ENCODE data around the gene PPIF.

PPIF gene

GRCh38 chr10:79376078-79376628 lies 28.9 kb downstream of the PPIF start:
- no peak for DNase-seq

- DNase-seq = no peak
Observed at GRCh38 chr10:79376751-79377556, 29.7 kb downstream of the PPIF start.

DNA sequence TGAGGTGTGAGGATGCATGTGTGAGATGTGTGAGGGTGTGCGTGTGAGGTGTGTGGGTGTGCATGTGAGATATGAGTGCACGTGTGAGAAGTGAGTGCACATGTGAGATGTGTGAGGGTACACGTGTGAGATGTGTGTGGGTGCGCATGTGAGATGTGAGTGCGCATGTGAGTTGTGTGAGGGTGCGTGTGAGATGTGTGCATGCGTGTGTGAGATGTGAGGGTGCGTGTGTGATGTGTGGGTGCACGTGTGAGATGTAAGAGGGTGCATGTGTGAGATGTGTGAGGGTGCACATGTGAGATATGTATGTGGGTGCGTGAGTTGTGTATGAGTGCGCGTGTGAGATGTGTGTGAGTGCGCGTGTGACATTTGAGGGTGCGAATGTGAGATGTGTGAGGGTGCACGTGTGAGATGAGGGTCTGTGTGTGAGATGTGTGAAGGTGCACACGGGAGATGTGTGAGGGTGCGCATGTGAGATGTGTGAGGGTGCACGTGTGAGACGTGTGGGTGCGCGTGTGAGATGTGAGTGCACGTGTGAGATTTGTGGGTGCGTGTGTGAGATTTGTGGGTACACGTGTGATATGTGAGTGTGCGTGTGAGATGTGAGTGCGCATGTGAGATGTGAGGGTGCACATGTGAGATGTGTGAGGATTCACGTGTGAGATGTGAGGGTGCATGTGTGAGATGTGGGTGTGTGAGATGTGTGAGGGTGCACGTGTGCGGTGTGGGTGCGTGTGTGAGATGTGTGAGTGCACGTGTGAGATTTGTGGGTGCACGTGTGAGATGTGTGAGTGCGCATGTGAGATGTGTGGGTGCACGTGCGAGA lies 30.5 kb downstream of the PPIF start:
- no peak for DNase-seq

- DNase-seq = no peak
Observed at GRCh38 chr10:79378383-79378646, 31.0 kb downstream of the PPIF start.

GRCh38 chr10:79378647-79379511 lies 31.6 kb downstream of the PPIF start:
- no peak for DNase-seq

GRCh38 chr10:79379512-79380124 lies 32.3 kb downstream of the PPIF start:
- DNase-seq = no peak

GRCh38 chr10:79380125-79380945 lies 33.1 kb downstream of the PPIF start:
- peak; percentile 64 for DNase-seq

- no peak for DNase-seq
Observed at GRCh38 chr10:79380946-79381721, 33.9 kb downstream of the PPIF start.

DNA sequence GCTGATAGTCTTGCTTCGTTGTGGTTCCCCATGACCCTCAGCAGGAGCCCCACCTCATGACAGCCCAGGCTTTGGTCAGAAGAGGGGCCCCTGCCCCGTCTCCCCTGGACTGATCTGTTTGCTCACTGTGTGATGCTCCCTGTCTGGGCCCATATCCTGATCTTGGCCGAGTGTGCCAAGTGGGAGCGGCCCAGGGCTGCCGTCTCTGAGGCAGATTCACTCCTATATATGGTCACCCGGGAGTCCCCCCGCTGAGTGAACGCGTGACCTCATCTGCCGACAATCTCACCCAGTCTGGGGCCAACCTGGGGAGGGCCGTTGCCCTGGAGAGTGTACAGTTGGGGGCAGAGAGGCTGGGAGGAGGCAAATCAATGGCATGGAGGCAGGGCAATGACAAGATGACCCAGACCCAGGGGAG lies 34.5 kb downstream of the PPIF start:
- DNase-seq = peak; percentile 85

DNA sequence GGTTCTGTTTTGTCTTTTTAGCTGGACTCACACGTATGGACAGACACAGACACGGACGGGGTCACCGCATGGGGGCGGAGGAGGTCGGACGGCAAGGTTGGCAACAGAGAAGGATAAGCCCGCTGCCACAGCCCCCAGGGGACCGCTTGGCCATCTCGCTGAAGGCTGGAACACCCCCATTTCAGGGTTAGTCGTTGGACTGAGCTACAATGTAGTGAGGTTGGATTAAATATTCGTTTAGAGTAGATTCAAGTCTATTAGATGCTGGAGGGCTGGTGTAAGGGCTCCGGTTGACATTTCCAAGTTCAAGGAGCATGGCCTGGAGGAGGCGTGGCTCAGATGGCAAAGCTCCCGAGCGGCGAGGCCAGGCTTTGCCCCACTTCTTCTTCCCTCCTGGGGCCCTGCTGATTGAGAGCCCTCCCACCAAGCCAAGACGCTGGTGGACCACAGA lies 35.2 kb downstream of the PPIF start:
- DNase-seq = no peak

- DNase-seq = no peak
Observed at GRCh38 chr10:79383974-79384606, 36.8 kb downstream of the PPIF start.

GRCh38 chr10:79384773-79385391 lies 37.6 kb downstream of the PPIF start:
- DNase-seq = no peak

GRCh38 chr10:79385392-79385795 lies 38.1 kb downstream of the PPIF start:
- DNase-seq = no peak

- no peak for DNase-seq
Observed at GRCh38 chr10:79385804-79386531, 38.7 kb downstream of the PPIF start.

DNA sequence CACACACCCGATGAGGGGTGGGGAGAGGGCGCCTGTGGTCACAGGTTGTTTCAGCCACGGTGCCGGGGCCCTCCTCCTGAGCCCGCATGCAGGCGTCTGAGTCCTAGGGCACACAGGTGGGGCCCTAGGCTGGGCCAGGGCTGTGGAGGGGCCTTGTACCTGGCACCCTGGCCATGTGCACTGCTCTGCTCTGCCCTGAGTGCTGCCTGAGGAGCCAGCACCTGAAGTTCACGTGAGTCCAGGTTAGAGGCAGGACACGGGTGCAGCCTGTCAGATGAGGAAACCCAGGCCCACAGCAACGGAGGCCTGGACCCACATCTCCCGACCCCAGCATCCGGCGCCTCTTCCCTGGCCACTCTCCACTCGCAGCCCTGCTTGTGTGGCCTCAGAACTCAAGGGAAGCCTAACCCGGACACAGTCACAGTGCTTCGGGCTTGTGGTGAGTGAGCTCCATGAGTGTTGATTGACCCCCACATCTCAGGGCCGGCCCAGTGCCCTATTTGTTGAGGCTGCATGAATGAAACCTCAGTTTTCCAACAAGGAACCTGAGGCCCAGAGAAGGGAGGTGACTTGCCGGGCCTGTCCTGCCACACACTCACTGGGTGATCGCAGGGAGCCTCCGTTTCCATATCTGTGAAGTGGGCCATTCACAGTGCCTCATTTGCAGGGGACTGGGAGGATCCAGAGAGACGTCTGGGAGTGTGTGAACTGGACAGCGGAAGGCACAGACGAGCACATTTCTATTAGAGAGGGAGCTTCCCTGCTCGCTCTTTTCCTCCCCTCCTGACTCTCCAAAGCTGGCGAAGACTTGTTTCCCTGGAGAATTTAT lies 39.6 kb downstream of the PPIF start:
- no peak for DNase-seq

- no peak for DNase-seq
Observed at GRCh38 chr10:79387466-79387973, 40.3 kb downstream of the PPIF start.

DNA sequence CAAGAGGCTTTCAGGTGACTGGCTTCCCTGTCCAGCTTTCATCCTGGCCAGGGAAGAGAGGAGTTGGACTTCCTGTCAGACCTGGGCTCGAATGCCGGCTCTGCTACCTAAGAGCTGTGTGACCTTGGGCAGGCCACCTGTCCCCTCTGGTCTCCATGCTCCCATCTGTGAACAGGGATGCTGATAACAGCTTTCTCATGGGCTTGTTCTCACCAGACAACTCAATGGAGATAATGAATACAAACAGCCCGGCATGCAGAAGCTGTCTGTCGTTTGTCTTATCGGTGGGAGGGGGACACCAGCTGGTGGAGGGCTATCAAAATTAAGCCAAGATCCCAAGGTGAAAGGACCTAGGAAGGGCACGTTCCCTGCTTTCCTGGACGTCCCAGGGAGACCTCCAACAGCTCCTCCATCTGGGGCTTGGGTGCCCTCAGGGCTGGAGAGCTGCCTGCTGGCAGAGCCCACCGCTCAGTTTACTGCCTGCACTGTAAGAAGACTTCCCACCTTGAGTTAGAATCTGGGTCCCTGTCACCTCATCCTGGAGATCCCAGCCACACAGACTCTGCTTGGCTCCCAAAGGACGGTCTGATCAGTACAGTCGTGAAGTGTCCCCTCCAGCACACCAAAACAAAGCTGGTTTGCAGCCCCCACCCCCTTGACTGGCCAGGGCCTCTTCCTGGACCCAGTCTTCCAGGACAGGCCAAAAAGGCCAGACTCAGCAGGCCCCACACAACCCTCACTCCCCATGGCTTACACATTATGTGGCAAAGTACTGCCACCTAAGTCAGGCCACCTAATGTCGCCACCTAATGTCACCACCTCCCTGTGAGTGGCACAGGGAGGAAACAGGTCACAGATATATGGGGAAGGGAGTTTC lies 40.9 kb downstream of the PPIF start:
- DNase-seq = no peak

All from HCEC 1CT (cell line).